SU-DHL-6 (cell line): ENCODE measurements around the gene MIA2.
"Not testable (repeated sequence)": the region's sequence is repeated elsewhere in the genome, so short reads cannot be mapped to it uniquely, and the experiment has no call there.

ENCODE experiments used
- H2AFZ ChIP-seq: fragments of 200-600 bp; sonication (generic); 2 replicates; pipeline ENCODE4 v1.6.1; 2014; ENCODE audit warnings: low read depth, mild to moderate bottlenecking, moderate library complexity, mixed read lengths, antibody characterized with exemption, low read length; ENCODE audit not compliant: severe bottlenecking
- H3F3A ChIP-seq: fragments of 200-600 bp; shearing (Covaris generic); 2 replicates; pipeline ENCODE4 v1.6.0; 2016; ENCODE audit warnings: antibody characterized with exemption, mild to moderate bottlenecking; ENCODE audit not compliant: insufficient read depth
- H3K27ac ChIP-seq: fragments of 200-600 bp; sonication (generic); 2 replicates; pipeline ENCODE4 v1.5.1; 2016; ENCODE audit warnings: low read depth, mild to moderate bottlenecking, low read length, moderate library complexity, mixed read lengths
- H3K27me3 ChIP-seq: fragments of 200-600 bp; sonication (generic), shearing (Covaris generic); 2 replicates; pipeline ENCODE4 v1.6.0; 2014; ENCODE audit warnings: mild to moderate bottlenecking, low read length
- H3K36me3 ChIP-seq: fragments of 200-600 bp; sonication (generic); 2 replicates; pipeline ENCODE4 v1.6.1; 2014; ENCODE audit warnings: mild to moderate bottlenecking, low read length, mixed read lengths
- H3K4me2 ChIP-seq: fragments of 300-600, 200-600 bp; shearing (Covaris generic), sonication (generic); 2 replicates; pipeline ENCODE4 v1.6.0; 2014; ENCODE audit warnings: low read length, low read depth, mild to moderate bottlenecking; ENCODE audit not compliant: poor library complexity, severe bottlenecking
- H3K4me3 ChIP-seq: fragments of 200-600 bp; sonication (generic); 2 replicates; pipeline ENCODE4 v1.5.1; 2014; ENCODE audit warnings: antibody characterized with exemption, low read length, mild to moderate bottlenecking, mixed read lengths; ENCODE audit not compliant: insufficient read depth, poor library complexity, severe bottlenecking
- H3K79me2 ChIP-seq: fragments of 200-600 bp; sonication (generic); 2 replicates; pipeline ENCODE4 v1.6.1; 2014; ENCODE audit warnings: mild to moderate bottlenecking, low read length, moderate library complexity; ENCODE audit not compliant: insufficient read depth
- H3K9ac ChIP-seq: fragments of 200-600 bp; sonication (generic); 2 replicates; pipeline ENCODE4 v1.7.0; 2014; ENCODE audit warnings: mild to moderate bottlenecking, low read length
- H3K9me2 ChIP-seq: fragments of 200-600 bp; sonication (generic); replicated peaks from 2 replicates; pipeline ENCODE4 v1.6.1; 2014; ENCODE audit warnings: low read length; ENCODE audit not compliant: insufficient read depth
- H3K9me3 ChIP-seq: fragments of 200-600 bp; sonication (generic); 2 replicates; pipeline ENCODE4 v1.6.1; 2014; ENCODE audit warnings: low read length, mixed read lengths; ENCODE audit not compliant: insufficient read depth
- H4K20me1 ChIP-seq: fragments of 200-600 bp; sonication (generic); 2 replicates; pipeline ENCODE4 v1.6.1; 2014; ENCODE audit warnings: low read depth, mild to moderate bottlenecking, antibody characterized with exemption, low read length, moderate library complexity, mixed read lengths
- EZH2phosphoT487 ChIP-seq: fragments of 200-600 bp; sonication (generic), shearing (Covaris generic); conservative IDR thresholded peaks from 2 replicates; pipeline ENCODE4 v1.6.1; 2018; ENCODE audit warnings: mild to moderate bottlenecking, antibody characterized with exemption, low read length, moderate library complexity, mixed read lengths
- TF ChIP-seq, protein P1 (sequence below): fragments of 200-600 bp; sonication (generic); IDR thresholded peaks from one replicate; pipeline ENCODE4 v1.5.1; 2017; ENCODE audit warnings: antibody characterized with exemption, mild to moderate bottlenecking, low read length, moderate library complexity; ENCODE audit not compliant: insufficient read depth, poor library complexity, severe bottlenecking

The MIA2 gene

DNA sequence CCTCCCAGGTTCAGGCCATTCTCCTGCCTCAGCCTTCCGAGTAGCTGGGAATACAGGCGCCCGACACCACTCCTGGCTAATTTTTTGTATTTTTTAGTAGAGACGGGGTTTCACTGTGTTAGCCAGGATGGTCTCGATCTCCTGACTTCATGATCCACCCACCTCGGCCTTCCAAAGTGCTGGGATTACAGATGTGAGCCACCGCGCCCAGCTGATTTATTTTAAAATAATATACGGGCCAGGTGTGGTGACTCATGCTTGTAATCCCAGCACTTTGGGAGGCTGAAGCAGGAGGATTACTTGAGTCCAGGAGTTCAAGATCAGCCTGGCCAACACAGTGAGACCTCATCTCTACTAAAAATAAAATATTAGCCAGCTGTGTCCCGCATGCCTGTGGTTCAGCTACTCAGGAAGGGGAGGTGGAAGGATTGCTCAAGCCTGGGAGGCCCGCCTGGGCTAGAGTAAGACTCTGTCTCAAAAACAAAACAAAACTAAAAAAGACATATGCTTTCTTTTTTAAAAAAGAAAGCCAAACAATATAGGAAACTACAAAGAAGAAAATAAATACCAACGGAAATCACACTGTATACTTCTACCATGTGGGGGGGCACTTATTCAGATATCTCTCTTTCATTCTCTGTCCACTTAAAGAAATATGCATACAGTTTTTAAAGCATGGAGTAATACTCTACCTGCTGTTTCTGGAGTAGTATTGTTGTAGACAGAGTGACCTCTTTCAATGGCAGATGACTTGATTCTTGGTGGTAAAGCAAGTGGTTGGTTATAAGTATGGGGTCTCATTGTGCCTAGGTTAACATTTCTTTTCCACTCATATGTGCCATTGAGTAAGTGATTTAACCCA, 930 bp upstream of the MIA2 start:
- Histone ChIP-seq H3K9me3 (no peaks in the 10 kb centered on the region), H3K36me3 (no peaks in the 10 kb centered on the region), H3K27me3 (no peaks in the 10 kb centered on the region), H3K79me2 (no peaks in the 10 kb centered on the region), H3K9ac (no peak overlapping the region), H3K9me2 (no peaks in the 10 kb centered on the region), H3K4me3 (no peak overlapping the region), H3K27ac (no peak overlapping the region), H3F3A (no peaks in the 10 kb centered on the region), H4K20me1 (no peaks in the 10 kb centered on the region), H3K4me2 (no peak overlapping the region), H2AFZ (no peak overlapping the region)
- TF ChIP-seq, protein P1, sequence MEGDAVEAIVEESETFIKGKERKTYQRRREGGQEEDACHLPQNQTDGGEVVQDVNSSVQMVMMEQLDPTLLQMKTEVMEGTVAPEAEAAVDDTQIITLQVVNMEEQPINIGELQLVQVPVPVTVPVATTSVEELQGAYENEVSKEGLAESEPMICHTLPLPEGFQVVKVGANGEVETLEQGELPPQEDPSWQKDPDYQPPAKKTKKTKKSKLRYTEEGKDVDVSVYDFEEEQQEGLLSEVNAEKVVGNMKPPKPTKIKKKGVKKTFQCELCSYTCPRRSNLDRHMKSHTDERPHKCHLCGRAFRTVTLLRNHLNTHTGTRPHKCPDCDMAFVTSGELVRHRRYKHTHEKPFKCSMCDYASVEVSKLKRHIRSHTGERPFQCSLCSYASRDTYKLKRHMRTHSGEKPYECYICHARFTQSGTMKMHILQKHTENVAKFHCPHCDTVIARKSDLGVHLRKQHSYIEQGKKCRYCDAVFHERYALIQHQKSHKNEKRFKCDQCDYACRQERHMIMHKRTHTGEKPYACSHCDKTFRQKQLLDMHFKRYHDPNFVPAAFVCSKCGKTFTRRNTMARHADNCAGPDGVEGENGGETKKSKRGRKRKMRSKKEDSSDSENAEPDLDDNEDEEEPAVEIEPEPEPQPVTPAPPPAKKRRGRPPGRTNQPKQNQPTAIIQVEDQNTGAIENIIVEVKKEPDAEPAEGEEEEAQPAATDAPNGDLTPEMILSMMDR = no peak
- no peak for TF ChIP-seq EZH2phosphoT487

DNA sequence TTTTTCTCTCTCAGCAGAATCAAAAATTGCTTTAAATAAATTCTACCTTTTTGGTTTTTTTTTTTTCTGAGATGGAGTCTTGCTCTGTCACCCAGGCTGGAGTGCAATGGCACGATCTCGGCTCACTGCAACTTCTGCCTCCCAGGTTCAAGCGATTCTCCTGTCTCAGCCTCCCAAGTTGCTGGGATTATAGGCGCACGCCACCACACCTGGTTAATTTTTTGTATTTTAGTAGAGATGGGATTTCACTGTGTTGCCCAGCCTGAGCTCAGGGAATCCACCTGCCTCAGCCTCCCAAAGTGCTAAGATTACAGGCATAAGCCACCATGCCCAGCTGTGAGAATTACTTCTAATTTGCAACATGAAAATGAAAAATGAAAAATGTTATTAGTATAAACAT, 1.3 kb downstream of the MIA2 start:
- not testable (repeated sequence) for H3K27me3 ChIP-seq, H3F3A ChIP-seq, H3K9me3 ChIP-seq, H2AFZ ChIP-seq, H4K20me1 ChIP-seq, H3K4me2 ChIP-seq, H3K36me3 ChIP-seq, H3K27ac ChIP-seq, H3K9ac ChIP-seq, H3K79me2 ChIP-seq, H3K4me3 ChIP-seq, H3K9me2 ChIP-seq

DNA sequence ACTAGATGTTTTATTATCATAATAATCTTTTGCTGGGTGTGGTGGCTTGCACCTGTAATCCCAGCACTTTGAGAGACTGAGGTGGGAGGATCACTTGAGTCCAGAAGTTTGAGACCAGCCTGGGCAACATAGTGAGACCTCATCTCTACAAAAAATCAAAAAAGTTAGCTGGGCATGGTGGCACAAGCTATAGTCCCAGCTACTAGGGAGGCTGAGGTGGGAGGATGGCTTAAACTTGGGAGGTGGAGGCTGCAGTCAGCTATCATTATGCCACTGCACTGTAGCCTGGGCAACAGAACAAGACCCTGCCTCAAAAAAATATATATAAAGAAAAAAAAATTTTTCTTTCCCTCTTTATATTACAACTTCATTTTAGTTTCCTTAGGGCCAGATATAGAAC, 1.8 kb downstream of the MIA2 start:
- not testable (repeated sequence) for H2AFZ ChIP-seq, H3K79me2 ChIP-seq, H3F3A ChIP-seq, H3K36me3 ChIP-seq, H3K27me3 ChIP-seq, H3K9ac ChIP-seq, H3K27ac ChIP-seq, H3K4me3 ChIP-seq, H3K9me2 ChIP-seq, H3K9me3 ChIP-seq, H4K20me1 ChIP-seq, H3K4me2 ChIP-seq

DNA sequence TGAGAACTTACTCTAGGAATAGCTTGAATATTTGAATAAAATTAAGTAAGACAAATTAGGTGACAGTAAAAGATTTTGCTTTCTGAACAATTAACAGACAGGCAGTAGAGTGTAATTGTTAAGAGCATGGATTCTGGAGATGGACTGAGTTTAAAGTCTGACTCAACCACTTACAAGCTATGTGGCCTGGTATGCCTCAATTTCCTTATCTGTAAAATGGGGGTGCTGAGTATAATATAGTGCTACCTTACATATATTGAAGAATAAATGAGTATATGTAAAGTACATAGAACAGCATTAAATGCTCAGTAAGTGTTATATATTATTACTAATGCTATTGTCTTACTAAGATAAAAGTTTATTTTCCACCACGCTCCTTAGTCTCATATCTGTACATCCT, 7.1 kb downstream of the MIA2 start:
- Histone ChIP-seq H3K27me3 (no peaks in the 10 kb centered on the region), H3K36me3 (no peaks in the 10 kb centered on the region), H4K20me1 (no peaks in the 10 kb centered on the region), H3K4me3 (no peak overlapping the region), H3K9ac (no peak overlapping the region), H3K27ac (no peak overlapping the region), H3F3A (no peaks in the 10 kb centered on the region), H2AFZ (no peak overlapping the region), H3K9me3 (no peaks in the 10 kb centered on the region), H3K4me2 (no peak overlapping the region), H3K79me2 (no peaks in the 10 kb centered on the region), H3K9me2 (no peaks in the 10 kb centered on the region)
- TF ChIP-seq, protein P1 = no peak
- no peak for TF ChIP-seq EZH2phosphoT487
